ENCODE data around the gene CECR2. TPM values are rescaled to one million over a fixed set of nuclear protein-coding genes. Genes with fewer than 3 reads are reported as not detected.

The CECR2 gene
- total RNA-seq, 3 donors from 2014 or later (not counting 1 experiment from before 2014, with no cell fraction given) = 0.02 to 0.45 TPM; not detected in 1

- H3K9me3 Mint-ChIP-seq = no peaks in the 10 kb centered on the region
- intact Hi-C loops (cut with micrococcal nuclease) = no loop called here
Measured at GRCh38 chr22:17350292-17350691, 19.0 kb upstream of the CECR2 start.

GRCh38 chr22:17352798-17353197 is 16.5 kb upstream of the CECR2 start:
- no peak for ATAC-seq
- DNase-seq = no peak
- Histone ChIP-seq H3K27me3 (ENCODE audit: control insufficient read depth, insufficient read depth, low read length) (no peaks in the 10 kb centered on the region), H3K4me1 (ENCODE audit: control insufficient read depth, insufficient read depth, low read length) (no peaks in the 10 kb centered on the region), H3K27ac (ENCODE audit: low read length) (no peak overlapping the region), H3K9me3 (ENCODE audit: control insufficient read depth, insufficient read depth, low read length) (no peaks in the 10 kb centered on the region), H3K36me3 (ENCODE audit: control insufficient read depth, insufficient read depth, low read length) (no peaks in the 10 kb centered on the region), H3K4me3 (ENCODE audit: low read length) (no peak overlapping the region)
- H3K9me3 Mint-ChIP-seq = no peaks in the 10 kb centered on the region
- no peaks in the 10 kb centered on the region for H3K36me3 Mint-ChIP-seq
- WGBS (ENCODE audit: insufficient coverage) = 90% methylated on average over 4 of the region's 4 CpGs
- intact Hi-C loops (cut with micrococcal nuclease) = no loop called here
- no peaks in the 10 kb centered on the region for H3K4me1 Mint-ChIP-seq
- H3K4me3 Mint-ChIP-seq = no peak overlapping the region
- no peak for TF ChIP-seq CTCF (IDR thresholded peaks at IDR 0.05)
- peaks cover 6 to 7% of the 10 kb centered on the region in 2 donors for H3K27me3 Mint-ChIP-seq (ENCODE audit: low read depth in 2 of 2)
- no peak overlapping the region for H3K27ac Mint-ChIP-seq

More at GRCh38 chr22:17350292-17350691, 19.0 kb upstream of the CECR2 start:
- no peaks in the 10 kb centered on the region for H3K36me3 Mint-ChIP-seq
- no peak for ATAC-seq
- Histone ChIP-seq H3K27me3 (ENCODE audit: control insufficient read depth, insufficient read depth, low read length) (no peaks in the 10 kb centered on the region), H3K9me3 (ENCODE audit: control insufficient read depth, insufficient read depth, low read length) (no peaks in the 10 kb centered on the region), H3K4me1 (ENCODE audit: control insufficient read depth, insufficient read depth, low read length) (no peaks in the 10 kb centered on the region), H3K27ac (ENCODE audit: low read length) (no peak overlapping the region), H3K36me3 (ENCODE audit: control insufficient read depth, insufficient read depth, low read length) (no peaks in the 10 kb centered on the region), H3K4me3 (ENCODE audit: low read length) (no peak overlapping the region)
- H3K27ac Mint-ChIP-seq = no peak overlapping the region
- DNase-seq = no peak
- peaks cover 0 to 7% of the 10 kb centered on the region in 2 donors for H3K27me3 Mint-ChIP-seq (ENCODE audit: low read depth in 2 of 2)
- no peak for TF ChIP-seq CTCF (IDR thresholded peaks at IDR 0.05)
- WGBS (ENCODE audit: insufficient coverage) = 92% methylated on average over 3 of the region's 3 CpGs
- H3K4me3 Mint-ChIP-seq = no peak overlapping the region
- no peaks in the 10 kb centered on the region for H3K4me1 Mint-ChIP-seq

- intact Hi-C loops (cut with micrococcal nuclease) = no loop called here
- Mint-ChIP-seq H3K27ac (no peak overlapping the region), H3K27me3 (ENCODE audit: low read depth in 2 of 2) (peaks cover 2 to 8% of the 10 kb centered on the region in 2 donors)
Measured at GRCh38 chr22:17357688-17358087, 11.6 kb upstream of the CECR2 start.

More at GRCh38 chr22:17357688-17358087, 11.6 kb upstream of the CECR2 start:
- Mint-ChIP-seq H3K36me3 (no peaks in the 10 kb centered on the region), H3K4me1 (no peaks in the 10 kb centered on the region), H3K4me3 (no peak overlapping the region), H3K9me3 (no peaks in the 10 kb centered on the region)
- H3K27ac ChIP-seq (ENCODE audit: low read length) = no peak overlapping the region
- H3K9me3 ChIP-seq (ENCODE audit: control insufficient read depth, insufficient read depth, low read length) = no peaks in the 10 kb centered on the region
- H3K27me3 ChIP-seq (ENCODE audit: control insufficient read depth, insufficient read depth, low read length) = no peaks in the 10 kb centered on the region
- no peak for TF ChIP-seq CTCF (IDR thresholded peaks at IDR 0.05)
- DNase-seq = no peak
- no peak for ATAC-seq
- 89% methylated on average over 2 of the region's 2 CpGs for WGBS (ENCODE audit: insufficient coverage)
- no peak overlapping the region for H3K4me3 ChIP-seq (ENCODE audit: low read length)
- no peaks in the 10 kb centered on the region for H3K36me3 ChIP-seq (ENCODE audit: control insufficient read depth, insufficient read depth, low read length)
- H3K4me1 ChIP-seq (ENCODE audit: control insufficient read depth, insufficient read depth, low read length) = no peaks in the 10 kb centered on the region
